LHCN-M2 (cell line): ENCODE data around the gene SDSL. TPM values are rescaled to one million over a fixed set of nuclear protein-coding genes. Genes with fewer than 3 reads are reported as not detected.

Experiments used
- DNase-seq: peaks from one replicate; pipeline ENCODE4 v3.0.0-alpha.2; 2012; ENCODE audit warnings: low read depth
- total RNA-seq: library from RNA; depleted of rRNA; stranded (reverse); fragments of >200 nt; gene quantifications from 2 replicates; pipeline ENCODE4 v1.2.3, GENCODE V29; 2014

The SDSL gene
- total RNA-seq, 1 experiment from 2014 or later, result 6.5 TPM

DNA sequence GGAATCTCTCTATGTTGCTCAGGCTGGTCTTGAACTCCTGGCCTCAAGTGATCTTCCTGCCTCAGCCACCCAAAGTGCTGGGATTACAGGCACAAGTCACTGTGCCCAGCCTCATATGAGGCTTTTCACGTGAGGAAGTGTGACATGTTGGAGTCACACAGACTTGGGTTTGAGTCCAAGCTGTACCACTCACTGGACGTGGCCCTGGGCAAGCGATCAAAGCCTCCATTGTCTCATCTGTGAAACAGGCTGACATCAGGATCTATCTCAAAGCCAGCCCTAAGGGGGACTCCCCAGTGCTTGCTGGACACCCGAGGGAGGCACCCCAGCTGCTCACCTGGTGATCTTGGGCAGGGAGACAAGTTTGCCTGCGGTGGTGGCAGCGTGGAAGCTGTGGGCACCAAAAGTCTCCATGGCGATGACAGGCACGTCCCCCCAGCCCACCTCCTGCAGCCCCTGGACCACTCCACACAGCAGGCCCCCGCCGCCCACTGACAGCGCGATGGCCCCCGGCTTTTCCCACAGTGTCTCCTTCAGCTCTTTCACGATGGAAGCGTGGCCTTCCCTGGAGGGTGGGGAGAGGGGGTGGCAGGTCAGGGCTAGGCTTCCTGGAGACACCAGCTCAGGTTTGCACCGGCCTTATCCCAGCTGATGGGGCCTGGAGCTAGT, 25.2 kb upstream of the SDSL start:
- DNase-seq, result no peak

GRCh38 chr12:113397497-113398197, 24.5 kb upstream of the SDSL start:
- DNase-seq, result no peak

DNA sequence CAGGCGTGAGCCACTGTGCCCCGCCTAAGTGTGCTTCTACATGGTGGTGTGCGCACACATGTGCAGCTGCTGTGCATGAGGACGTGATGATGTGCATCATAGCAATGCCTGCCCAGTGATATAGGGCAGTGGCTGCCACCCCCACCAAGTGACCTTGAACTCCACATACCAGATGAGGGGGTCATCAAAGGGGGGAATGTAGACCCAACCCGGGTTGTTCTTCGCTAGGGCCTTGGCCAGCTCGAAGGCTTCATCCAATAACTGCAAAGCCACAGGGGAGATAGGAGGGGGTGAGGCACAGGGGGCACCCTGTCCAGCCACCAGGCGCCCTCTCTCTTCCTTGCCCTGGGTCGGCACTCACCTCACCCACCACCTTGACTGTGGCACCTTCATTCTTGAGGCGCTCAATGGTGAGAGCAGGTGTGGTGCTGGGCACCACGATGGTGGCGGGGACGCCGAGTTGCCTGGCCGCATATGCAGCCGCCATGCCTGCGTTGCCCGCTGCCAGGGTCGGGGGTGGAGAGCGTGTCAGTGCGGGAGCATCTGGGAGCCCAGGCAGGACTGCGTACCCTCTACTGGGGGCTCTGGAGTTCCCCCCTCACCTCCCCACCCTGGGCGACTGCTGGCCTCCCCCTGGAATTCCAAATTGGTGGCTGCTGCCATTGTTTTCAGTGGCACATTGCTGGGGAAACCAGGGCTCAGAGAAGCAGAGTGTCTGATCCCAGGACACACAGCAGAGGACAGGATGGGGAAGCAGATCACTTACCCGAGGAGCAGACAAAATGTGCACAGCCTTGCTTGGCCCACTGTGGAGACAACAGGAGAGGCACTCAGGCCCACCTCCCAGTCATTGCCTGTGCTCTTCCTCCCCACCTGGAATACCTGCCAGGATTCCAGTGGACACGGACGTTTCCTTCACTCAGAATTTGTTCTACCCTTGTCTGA, 23.6 kb upstream of the SDSL start:
- DNase-seq, result no peak

- DNase-seq, result no peak
Measured at GRCh38 chr12:113399490-113399889, 22.7 kb upstream of the SDSL start.

GRCh38 chr12:113400362-113400761, 21.8 kb upstream of the SDSL start:
- DNase-seq, result no peak

- DNase-seq, result no peak
Measured at GRCh38 chr12:113401066-113402000, 20.8 kb upstream of the SDSL start.

DNA sequence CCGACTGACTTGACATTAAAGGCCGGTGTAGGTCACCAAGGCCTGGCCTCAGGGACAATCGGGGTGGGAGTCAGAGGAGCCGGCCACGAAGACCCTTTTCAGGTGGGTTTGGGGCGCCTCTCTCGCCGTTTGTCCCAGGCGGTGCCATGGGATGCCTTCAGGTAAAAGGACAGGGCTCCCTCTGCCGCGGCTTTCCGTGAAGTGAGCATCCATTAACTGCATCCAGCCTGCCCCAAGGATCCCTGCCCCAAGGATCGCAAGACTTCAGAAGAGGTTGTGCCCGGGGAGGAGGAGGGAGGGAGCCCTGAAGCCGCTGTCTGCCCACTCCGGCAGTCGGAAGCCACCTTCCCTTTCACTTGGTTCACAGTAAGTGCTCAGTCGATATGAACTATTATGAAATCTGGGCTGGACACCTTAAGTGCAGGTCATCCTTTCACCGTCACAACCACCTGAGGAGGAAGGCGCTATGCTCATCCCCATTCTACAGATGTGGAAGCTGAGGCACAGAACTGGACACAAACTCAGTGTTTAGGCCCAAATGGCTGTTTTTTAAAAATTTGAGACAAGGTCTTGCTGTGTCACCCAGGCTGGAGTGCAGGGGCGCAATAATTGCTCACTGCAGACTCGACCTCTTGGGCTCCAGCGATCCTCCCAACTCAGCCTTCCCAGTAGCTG, 19.5 kb upstream of the SDSL start:
- no peak for DNase-seq

- DNase-seq, result no peak
Measured at GRCh38 chr12:113403435-113404415, 18.5 kb upstream of the SDSL start, which contains the start of gene SDS. TSS of gene SDS (minus strand) at chr12:113403887. CDS start at chr12:113399708, 4,179 bp downstream.

DNA sequence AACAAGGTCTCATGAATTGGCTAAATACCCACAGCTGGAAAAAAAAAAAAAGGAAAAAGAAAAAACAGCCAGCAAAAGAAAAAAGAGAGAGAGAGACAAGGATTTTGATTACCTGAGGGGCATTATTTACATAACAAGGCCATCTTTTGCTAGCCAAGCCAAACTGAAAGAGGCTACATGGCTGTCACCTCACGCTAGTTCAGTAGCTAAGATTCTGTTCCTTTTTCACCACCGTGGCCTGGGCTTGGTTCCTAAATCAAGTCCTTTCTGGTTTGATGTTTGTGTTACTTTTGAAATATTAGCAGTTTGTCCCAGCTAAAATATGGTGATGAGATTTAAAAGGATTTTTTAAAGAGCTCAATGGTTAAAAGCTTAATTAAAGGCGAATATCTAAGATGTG, 16.5 kb upstream of the SDSL start:
- DNase-seq, result no peak

- peak; percentile 15 for DNase-seq
Measured at GRCh38 chr12:113407931-113408600, 14.1 kb upstream of the SDSL start.

DNA sequence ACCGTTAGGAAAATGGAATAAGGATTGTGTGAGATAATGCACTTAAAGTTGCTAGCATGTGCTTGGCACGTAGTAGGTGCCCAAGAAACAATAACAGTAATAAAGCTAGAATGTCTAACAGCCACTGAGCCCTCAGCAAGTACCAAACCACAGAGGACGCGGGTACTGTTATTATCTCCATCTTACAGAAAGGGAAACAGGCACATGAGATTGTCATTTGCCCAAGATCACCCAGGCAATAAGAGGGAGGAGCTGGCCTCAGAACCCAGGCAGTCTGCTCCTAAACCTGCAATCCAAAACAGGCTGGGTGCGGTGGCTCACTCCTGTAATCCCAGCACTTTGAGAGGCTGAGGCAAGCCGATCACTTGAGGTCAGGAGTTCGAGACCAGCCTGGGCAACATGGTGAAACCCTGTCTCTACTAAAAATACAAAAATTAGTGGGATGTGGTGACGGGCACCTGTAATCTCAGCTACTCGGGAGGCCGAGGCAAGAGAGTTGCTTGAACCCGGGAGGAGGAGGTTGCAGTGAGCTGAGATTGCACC, 13.4 kb upstream of the SDSL start:
- no peak for DNase-seq

DNA sequence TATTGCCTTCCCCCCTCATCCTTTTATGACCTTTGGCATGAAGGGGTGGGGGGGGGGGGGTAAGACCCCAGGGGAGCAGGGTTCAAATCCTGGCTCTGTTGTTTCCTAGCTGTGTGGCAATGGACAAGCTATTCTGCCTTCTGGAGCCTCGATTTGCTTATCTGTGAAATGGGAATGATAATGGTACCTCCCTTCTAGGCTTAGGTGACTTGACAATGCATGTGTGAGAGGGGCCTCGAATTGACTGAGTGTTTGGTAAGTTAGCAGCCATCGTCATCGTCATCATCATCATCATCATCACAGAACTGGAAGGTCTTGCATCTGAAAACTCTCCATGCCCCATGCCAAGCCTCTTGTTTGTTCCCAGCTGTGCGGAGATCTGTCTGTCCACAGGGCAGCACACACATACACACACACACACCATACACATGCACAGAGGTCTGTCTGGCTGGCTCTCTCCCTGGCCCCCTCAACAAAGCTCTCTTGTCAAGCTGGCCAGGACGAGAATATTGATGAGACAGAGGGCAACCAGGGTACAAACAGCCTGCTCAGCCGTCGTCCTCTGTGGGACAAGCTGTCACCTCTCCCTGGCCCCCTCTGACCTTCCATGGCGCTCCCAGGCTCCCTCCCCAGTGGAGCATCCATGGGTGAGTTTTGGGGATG, 12.6 kb upstream of the SDSL start:
- no peak for DNase-seq

GRCh38 chr12:113413488-113413939, 8.7 kb upstream of the SDSL start:
- peak; percentile 18 for DNase-seq

DNA sequence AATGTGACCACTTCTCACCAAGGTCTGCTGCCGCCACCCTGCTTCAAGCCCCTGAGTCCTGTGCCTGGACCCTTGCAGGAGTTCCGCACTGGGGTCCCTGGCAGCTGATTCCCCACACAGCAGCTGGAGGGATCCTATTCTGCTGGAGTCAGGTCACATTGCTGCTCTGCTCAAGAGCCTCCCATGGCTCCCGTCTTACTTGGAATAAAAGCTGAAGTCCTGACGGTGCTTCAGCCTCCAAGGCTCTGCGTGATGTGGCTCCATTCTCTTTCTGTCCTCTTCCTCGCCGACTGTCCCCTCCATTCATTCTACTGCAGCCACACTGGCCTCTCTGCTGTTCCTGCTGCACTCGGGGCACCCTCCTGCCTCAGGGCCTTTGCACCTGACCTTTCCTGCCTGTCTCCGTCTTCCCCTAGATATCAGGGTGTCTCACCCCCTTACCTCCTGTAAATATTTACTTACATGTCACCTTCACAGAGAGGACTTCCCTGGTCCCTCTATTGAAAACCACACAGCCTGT, 7.6 kb upstream of the SDSL start:
- no peak for DNase-seq

DNA sequence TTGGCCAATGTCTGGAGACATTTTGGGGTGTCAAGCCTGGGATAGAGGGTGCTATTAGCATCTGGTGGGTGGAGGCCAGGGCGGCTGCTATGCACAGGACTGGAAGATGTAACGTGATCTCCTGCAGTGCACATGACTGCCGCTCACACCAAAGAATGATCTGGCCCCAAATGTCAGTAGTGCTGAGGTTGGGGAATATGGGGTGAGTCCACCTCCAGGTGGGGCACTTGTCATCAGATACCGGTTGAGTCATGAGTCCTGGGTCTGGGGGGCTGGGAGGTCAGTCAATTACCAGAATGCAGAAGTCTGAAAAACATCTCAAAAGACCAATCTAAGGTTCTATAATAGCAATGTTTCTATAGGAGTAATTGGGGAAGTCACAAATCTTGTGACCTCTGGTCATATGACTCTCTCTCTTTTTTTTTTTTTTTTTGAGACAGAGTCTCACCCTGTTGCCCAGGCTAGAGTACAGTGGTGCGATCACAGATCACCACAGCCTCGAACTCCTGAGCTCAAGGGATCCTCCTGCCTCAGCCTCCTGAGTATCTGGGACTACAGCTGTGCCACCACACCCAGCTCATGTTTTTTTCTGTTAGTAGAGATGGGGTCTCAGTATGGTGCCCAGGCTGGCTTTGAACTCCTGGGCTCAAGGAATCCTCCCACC, 6.0 kb upstream of the SDSL start:
- DNase-seq, result peak; percentile 22

DNA sequence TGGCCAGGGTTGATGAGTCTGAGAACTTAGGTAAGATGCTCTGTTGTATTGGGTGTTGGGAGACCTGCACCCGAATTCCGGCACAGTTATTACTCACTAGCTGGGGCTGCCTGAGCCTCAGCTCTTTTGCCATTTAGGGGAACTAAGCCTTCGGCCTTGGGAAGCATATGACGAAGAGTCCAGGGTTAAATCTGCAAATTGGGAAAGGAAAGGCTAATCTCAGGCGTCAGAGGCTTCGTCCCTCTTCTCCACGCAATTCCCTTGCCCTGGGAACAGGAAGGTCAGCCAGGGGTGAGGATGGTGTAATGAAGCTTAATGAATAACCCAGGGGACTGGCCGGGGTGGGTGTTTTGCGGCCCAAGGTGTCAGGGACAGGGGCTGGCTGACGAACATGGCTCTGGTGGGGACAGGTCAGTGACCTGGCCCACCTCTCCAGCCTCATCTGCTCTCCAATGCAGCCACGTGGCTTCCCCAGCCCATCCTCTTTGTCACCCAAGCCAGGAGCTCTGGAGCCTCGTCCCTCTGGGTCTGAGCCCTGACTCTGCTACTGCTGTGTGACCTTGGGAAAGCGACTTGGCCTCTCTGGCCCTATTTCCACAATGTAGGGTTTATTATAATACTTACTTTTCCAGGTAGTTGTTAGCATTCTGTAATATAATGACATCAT, 3.8 kb upstream of the SDSL start:
- peak; percentile 7 for DNase-seq
